ENCODE data around the gene GAS6.

The GAS6 gene

DNA sequence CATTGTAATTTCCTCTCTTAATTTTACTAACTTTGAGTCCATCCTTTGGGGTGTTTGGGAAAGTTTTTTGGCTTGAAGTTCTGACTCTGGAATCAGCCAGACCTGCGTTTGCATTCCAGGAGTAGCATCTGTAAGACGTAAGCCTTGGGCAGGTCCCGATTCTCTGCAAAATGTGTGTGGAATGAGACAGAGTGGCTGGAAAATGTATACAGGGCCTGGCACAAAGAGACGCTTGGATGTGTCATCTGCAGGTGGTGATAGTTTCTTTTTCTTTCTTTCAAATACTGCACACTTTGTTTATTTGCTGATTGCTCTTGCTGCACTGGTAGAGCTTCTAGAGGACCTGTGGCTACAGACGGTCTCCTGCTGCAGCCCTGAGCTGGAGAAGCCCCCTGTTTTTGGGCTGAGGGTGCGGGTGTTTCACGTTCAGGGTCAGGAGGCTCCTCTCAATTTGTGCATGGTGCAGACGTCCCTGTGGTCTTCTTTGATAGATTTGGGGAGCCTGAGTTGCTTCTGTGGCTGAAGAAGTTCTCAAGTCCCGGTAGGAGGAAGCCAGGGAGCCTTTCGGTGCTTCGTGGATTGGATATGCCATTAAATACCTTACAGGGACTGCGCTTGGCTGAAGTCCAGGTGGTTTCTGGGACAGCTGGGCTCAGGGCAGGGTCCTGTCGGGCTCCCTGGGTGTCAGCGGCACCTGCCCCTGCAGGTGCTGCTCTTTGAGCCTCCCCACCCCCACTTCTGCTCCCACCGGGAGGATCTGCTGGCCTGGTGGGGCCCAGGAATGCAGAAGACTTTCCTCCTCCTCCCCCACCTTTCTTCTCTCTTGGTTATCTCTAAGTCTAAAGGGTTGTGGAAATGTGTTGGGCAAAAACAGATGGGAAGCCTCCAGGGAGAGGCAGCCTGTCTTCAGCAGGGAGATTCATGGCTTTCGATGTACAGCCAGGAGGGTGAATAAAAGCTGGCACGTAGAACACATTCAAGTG, 44.0 kb upstream of the GAS6 start:
- no peak overlapping the region for H2AFZ ChIP-seq (ENCODE audit: low read depth, low read length)
- H3K4me3 ChIP-seq (ENCODE audit: low read depth in 1 of 2, low read length in 2 of 2) = no peak overlapping the region
- no peaks in the 10 kb centered on the region for H3K9me3 ChIP-seq (ENCODE audit: insufficient read depth, low read length, severe bottlenecking)
- TF ChIP-seq EZH2 (IDR thresholded peaks at IDR 0.05; ENCODE audit: borderline replicate concordance, low read depth, low read length, severe bottlenecking) = no peak
- H3K4me1 ChIP-seq (ENCODE audit: insufficient read depth, low read length) = no peaks in the 10 kb centered on the region
- no peak for DNase-seq
- H3K27me3 ChIP-seq (ENCODE audit: insufficient read depth, low read length, poor library complexity) = peaks cover 41% of the 10 kb centered on the region
- ATAC-seq (ENCODE audit: insufficient read depth, low read depth) = no peak
- H3K27ac ChIP-seq (ENCODE audit: low read length) = no peak overlapping the region
- H3K79me2 ChIP-seq (ENCODE audit: insufficient read depth, low read length) = no peaks in the 10 kb centered on the region
- no peak overlapping the region for H3K9ac ChIP-seq (ENCODE audit: low read depth, low read length)
- no peak overlapping the region for H3K4me2 ChIP-seq (ENCODE audit: insufficient read depth, low read length)
- H4K20me1 ChIP-seq (ENCODE audit: insufficient read depth, low read length) = no peaks in the 10 kb centered on the region
- no peaks in the 10 kb centered on the region for H3K36me3 ChIP-seq (ENCODE audit: insufficient read depth, low read length)

GRCh38 chr13:113906571-113906970, 42.7 kb upstream of the GAS6 start:
- no peak overlapping the region for H3K4me3 ChIP-seq (ENCODE audit: low read depth in 1 of 2, low read length in 2 of 2)
- no peaks in the 10 kb centered on the region for H4K20me1 ChIP-seq (ENCODE audit: insufficient read depth, low read length)
- no peaks in the 10 kb centered on the region for H3K4me1 ChIP-seq (ENCODE audit: insufficient read depth, low read length)
- H3K36me3 ChIP-seq (ENCODE audit: insufficient read depth, low read length) = no peaks in the 10 kb centered on the region
- H3K27ac ChIP-seq (ENCODE audit: low read length) = no peak overlapping the region
- no peak for DNase-seq
- ATAC-seq (ENCODE audit: insufficient read depth, low read depth) = no peak
- no peak overlapping the region for H3K9ac ChIP-seq (ENCODE audit: low read depth, low read length)
- H3K27me3 ChIP-seq (ENCODE audit: insufficient read depth, low read length, poor library complexity) = peaks cover 30% of the 10 kb centered on the region
- H3K4me2 ChIP-seq (ENCODE audit: insufficient read depth, low read length) = no peak overlapping the region
- no peak for TF ChIP-seq CTCF (IDR thresholded peaks at IDR 0.05; ENCODE audit: borderline replicate concordance, extremely low read depth, low read length, poor library complexity, severe bottlenecking)
- TF ChIP-seq EZH2 (IDR thresholded peaks at IDR 0.05; ENCODE audit: borderline replicate concordance, low read depth, low read length, severe bottlenecking) = no peak
- no peaks in the 10 kb centered on the region for H3K9me3 ChIP-seq (ENCODE audit: insufficient read depth, low read length, severe bottlenecking)
- no peak overlapping the region for H2AFZ ChIP-seq (ENCODE audit: low read depth, low read length)
- H3K79me2 ChIP-seq (ENCODE audit: insufficient read depth, low read length) = no peaks in the 10 kb centered on the region

DNA sequence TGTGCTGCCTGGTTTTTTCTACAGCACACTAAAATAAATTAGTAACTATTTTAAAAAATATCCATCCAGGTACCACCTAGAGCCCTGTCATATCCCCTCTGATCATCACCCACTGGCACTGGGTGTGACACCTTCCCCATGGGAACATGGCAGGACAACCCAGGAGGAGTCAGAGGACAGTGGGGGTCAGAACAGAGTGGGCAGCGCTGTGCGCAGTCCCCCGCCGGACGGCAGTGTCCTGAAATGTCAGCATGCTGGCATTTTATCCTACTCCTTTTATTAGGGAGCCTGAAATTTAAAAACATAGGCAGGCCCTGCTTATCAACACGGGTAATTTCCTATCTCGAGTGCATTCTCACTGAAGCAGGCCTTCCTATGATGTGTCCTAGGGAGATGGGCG, 42.1 kb upstream of the GAS6 start:
- TF ChIP-seq CTCF (IDR thresholded peaks at IDR 0.05; ENCODE audit: borderline replicate concordance, extremely low read depth, low read length, poor library complexity, severe bottlenecking) = no peak
- TF ChIP-seq EZH2 (IDR thresholded peaks at IDR 0.05; ENCODE audit: borderline replicate concordance, low read depth, low read length, severe bottlenecking) = no peak
- Histone ChIP-seq H4K20me1 (ENCODE audit: insufficient read depth, low read length) (no peaks in the 10 kb centered on the region), H3K36me3 (ENCODE audit: insufficient read depth, low read length) (no peaks in the 10 kb centered on the region), H3K27ac (ENCODE audit: low read length) (no peak overlapping the region), H3K9ac (ENCODE audit: low read depth, low read length) (no peak overlapping the region), H3K9me3 (ENCODE audit: insufficient read depth, low read length, severe bottlenecking) (no peaks in the 10 kb centered on the region), H3K4me3 (ENCODE audit: low read depth in 1 of 2, low read length in 2 of 2) (no peak overlapping the region), H3K4me2 (ENCODE audit: insufficient read depth, low read length) (no peak overlapping the region), H2AFZ (ENCODE audit: low read depth, low read length) (no peak overlapping the region), H3K27me3 (ENCODE audit: insufficient read depth, low read length, poor library complexity) (peaks cover 24% of the 10 kb centered on the region), H3K4me1 (ENCODE audit: insufficient read depth, low read length) (no peaks in the 10 kb centered on the region), H3K79me2 (ENCODE audit: insufficient read depth, low read length) (no peaks in the 10 kb centered on the region)
- ATAC-seq (ENCODE audit: insufficient read depth, low read depth) = no peak
- no peak for DNase-seq

GRCh38 chr13:113905018-113905417, 41.1 kb upstream of the GAS6 start:
- H2AFZ ChIP-seq (ENCODE audit: low read depth, low read length) = no peak overlapping the region
- H3K9ac ChIP-seq (ENCODE audit: low read depth, low read length) = no peak overlapping the region
- H3K4me1 ChIP-seq (ENCODE audit: insufficient read depth, low read length) = no peaks in the 10 kb centered on the region

More at GRCh38 chr13:113905018-113905417, 41.1 kb upstream of the GAS6 start:
- no peak for ATAC-seq (ENCODE audit: insufficient read depth, low read depth)
- no peak for DNase-seq
- H3K36me3 ChIP-seq (ENCODE audit: insufficient read depth, low read length) = no peaks in the 10 kb centered on the region
- peaks cover 22% of the 10 kb centered on the region for H3K27me3 ChIP-seq (ENCODE audit: insufficient read depth, low read length, poor library complexity)
- no peaks in the 10 kb centered on the region for H3K9me3 ChIP-seq (ENCODE audit: insufficient read depth, low read length, severe bottlenecking)
- H3K27ac ChIP-seq (ENCODE audit: low read length) = no peak overlapping the region
- no peak overlapping the region for H3K4me3 ChIP-seq (ENCODE audit: low read depth in 1 of 2, low read length in 2 of 2)
- H4K20me1 ChIP-seq (ENCODE audit: insufficient read depth, low read length) = no peaks in the 10 kb centered on the region
- H3K79me2 ChIP-seq (ENCODE audit: insufficient read depth, low read length) = no peaks in the 10 kb centered on the region
- no peak overlapping the region for H3K4me2 ChIP-seq (ENCODE audit: insufficient read depth, low read length)
- TF ChIP-seq EZH2 (IDR thresholded peaks at IDR 0.05; ENCODE audit: borderline replicate concordance, low read depth, low read length, severe bottlenecking) = no peak
- TF ChIP-seq CTCF (IDR thresholded peaks at IDR 0.05; ENCODE audit: borderline replicate concordance, extremely low read depth, low read length, poor library complexity, severe bottlenecking) = no peak

Measured in DND-41 (cell line).